T47D (cell line): ENCODE results near the gene GPHN.

ENCODE experiments used
- DNase-seq, 2 experiments: peaks; one replicate each; pipeline versions ENCODE4 v3.0.0 to v3.0.0-alpha.2; 2011 to 2012; ENCODE audit warnings: low read depth in 1 of 2, low spot score in 1 of 2
- JUND ChIP-seq: IDR thresholded peaks from 2 replicates; pipeline ENCODE4 v1.6.1; 2012; ENCODE audit warnings: low read depth
- in situ Hi-C: cut with HindIII; loops from 2 replicates; pipeline ENCODE4 v1.10.0; 2016; ENCODE audit warnings: low sequenced_read_pairs, low pct_unique_long_range_greater_than_20kb

The GPHN gene

DNA sequence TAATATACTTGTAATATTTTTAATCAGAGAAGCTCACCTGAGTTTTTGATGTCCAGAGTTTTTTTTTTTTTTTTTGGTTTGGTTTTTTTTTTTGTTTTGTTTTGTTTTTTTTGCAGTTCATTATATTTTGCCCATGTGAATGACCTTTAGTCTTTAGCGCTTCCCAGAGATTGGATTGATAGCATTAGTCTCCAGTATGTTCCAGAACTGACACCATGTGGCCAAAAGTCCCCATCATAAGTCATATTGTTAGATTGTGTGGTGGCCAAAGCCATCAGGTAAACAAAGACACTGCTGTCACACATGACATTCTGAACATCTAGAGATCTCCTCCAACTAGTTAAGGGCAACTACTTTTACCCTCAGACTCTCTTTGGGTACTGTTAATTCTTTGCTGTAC is 408.5 kb downstream of the GPHN start:
- TF ChIP-seq JUND, result no peak
- in situ Hi-C loops, result no loop called here
- no peak for DNase-seq

DNA sequence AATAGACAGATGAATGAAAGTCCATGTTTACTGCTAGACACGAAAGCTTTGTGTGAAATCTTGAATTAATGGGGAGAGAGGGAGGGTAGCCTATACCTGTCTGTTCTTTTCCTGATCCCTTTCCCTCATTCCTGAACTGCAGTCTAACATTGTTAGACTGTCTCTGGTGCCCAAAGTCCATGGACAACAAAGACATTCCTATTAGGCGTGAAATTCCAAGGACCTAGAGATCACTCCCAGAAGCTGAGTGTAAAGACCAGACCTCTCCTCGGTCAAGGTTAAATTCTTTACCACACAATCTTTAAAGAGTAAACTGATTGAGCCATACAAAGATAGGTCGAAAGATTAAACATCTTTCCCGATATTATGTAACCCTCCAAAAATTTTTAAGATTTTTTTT is 410.6 kb downstream of the GPHN start:
- no peak for DNase-seq
- in situ Hi-C loops, result no loop called here
- TF ChIP-seq JUND, result no peak

DNA sequence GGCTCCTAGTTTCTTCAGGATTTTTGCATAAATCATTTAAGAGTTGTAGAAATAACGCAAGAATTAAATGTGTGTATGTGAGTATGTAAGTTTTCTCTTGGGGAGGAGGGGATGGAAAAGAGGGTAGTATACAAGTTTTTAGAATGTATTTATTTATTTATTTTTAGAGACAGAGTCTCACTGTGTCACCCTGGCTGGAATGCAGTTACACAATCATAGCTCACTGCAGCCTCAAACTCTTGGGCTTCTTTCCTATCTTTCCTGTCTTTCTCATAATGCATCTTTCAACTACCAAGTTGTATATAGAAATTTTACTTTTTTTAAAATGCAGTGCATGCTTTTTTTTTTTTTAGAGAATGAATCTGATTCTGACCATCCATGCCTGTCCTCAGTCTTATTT is 412.2 kb downstream of the GPHN start:
- TF ChIP-seq JUND, result no peak
- DNase-seq, result no peak
- in situ Hi-C loops, result no loop called here

DNA sequence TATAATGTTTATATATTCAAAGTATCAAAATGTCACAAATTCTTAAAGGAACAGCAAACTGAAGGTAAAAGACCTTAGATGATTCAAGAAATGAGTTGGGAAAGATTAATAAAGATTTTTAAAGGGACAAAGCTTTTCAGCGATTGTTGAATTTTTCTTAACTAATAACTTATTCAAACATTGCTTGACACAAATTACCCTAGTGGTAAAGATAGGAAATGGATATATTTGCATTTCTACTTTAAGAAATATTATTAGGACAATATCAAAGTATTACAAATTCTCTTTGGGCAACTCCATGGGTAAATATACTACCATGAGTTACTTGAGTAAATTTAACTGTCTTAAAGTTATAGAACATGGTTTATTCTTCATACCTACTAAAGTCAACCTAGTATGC is 415.3 kb downstream of the GPHN start:
- no peak for DNase-seq
- no peak for TF ChIP-seq JUND
- in situ Hi-C loops, result no loop called here

DNA sequence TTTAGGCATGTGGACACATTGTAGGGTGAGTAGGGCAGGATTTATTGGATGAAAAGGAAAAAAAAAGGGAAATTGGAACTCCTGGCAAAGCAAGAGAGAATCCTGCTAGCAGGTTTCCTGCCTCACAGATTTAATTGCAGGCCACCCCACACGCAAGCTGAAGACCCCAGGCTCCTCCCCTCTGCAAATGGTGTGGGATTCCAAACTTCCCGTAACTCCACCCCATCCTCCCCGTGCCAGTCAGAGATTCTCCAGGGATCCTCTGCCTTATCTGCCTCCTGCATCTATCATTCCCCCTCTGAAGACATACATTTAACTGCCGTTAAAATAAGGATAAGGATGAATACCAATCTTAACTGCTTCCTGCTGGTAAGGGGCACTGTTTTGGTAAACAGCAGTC is 431.5 kb downstream of the GPHN start:
- DNase-seq, result no peak
- in situ Hi-C loops, result no loop called here
- no peak for TF ChIP-seq JUND

DNA sequence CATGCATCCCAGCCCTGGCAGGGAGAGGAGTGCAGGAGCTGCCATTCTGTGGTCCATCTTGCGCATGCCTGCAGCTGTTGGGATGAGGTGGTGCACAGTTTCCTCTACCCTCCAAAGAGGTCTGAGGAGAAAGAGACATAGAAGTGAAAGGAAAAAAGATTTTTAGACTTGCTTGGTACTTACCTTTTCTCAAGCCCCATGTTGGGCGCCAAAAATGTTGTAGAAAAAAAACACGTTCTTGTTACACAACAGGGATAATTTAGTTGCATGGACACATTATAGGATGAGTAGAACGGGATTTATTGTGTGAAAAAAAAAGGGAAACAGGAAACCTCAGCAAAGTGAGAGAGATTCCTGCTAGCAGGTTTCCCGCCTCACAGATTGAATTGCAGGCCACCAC is 436.9 kb downstream of the GPHN start:
- in situ Hi-C loops, result no loop called here
- TF ChIP-seq JUND, result no peak
- peak in 1 of 2 experiments; percentile 72 for DNase-seq

DNA sequence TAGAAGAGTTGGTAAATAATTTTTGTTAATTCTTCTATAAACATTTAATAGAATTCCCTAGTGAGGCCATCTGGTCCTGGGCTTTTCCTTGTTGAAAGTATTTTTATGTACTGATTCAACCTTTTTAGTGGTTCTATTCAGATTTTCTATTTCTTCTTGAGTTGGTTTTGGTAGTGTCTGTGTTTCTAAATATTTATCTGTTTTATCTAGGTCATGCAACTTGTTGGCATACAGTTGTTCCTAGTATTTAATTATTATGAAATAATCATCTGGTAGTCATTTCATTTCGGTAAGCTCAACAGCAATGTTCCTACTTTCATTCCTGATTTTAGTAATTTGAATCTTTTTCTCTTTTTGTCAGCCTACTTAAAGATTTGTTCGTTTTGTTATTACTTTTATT is 447.2 kb downstream of the GPHN start:
- no peak for TF ChIP-seq JUND
- in situ Hi-C loops, result no loop called here
- no peak for DNase-seq

DNA sequence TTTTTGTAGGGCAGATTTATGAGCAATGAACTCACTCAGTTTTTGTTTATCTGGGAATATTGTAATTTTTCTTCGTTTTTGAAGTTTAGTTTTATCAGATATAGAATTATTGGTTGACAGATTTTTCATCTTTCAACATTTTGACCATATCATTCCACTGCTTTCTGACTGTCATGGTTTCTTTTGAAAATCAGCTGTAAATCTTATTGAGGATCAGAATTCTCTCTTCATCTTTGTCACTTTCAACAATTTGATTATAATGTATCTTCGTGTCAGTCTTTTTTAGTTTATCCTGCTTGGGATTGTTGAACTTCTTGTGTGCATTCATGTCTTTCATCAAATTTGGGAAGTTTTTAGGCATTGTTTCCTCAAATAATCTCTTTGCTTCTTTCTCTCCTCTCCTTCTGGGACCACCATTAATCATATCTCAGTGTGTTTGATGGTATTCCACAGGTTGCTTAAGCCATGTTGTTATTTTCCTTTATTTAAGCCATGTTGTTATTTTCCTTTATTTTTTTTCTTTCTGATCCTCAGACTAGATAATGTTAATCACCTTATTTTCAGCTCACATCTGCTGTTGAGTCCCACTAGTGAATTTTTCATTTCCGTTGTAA is 451.6 kb downstream of the GPHN start:
- in situ Hi-C loops, result no loop called here
- no peak for DNase-seq
- TF ChIP-seq JUND, result no peak

DNA sequence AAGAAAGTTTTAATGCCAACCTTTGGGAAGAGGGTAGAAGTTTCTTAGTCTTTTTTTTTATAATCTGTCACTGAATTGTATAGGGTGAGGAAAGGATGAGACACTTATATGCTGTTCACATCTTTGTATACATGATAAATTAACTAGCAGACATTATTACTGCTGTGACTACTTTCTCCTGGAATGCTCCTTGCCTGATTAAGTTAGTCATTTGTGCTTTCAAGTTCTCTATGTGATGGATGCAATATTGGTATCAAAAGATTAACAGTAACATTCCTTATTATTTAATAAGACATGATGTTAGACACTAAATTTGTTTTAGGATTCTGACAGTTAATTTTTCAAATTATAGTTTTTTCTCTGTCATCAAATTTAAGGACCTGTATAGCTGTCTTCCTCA is 457.9 kb downstream of the GPHN start:
- TF ChIP-seq JUND, result no peak
- in situ Hi-C loops, result no loop called here
- no peak for DNase-seq

DNA sequence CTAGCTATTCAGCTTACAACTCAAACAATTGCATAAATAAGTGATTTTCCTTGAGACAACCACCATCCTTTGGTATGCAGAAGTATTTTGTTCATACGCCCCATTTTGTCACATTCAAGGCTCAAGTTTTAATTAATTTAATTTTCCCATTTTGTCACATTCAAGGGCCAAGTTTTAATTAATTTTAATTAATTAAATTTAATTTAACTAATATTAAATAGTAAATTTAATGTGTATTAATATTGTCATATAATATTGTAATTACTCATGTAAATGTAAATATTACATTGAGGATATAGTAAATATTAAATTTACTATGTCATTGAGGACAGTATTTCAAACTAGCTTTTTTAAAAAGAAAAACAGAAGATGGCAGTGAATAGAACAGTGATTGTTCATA is 464.5 kb downstream of the GPHN start:
- no peak for DNase-seq
- in situ Hi-C loops, result no loop called here
- no peak for TF ChIP-seq JUND

DNA sequence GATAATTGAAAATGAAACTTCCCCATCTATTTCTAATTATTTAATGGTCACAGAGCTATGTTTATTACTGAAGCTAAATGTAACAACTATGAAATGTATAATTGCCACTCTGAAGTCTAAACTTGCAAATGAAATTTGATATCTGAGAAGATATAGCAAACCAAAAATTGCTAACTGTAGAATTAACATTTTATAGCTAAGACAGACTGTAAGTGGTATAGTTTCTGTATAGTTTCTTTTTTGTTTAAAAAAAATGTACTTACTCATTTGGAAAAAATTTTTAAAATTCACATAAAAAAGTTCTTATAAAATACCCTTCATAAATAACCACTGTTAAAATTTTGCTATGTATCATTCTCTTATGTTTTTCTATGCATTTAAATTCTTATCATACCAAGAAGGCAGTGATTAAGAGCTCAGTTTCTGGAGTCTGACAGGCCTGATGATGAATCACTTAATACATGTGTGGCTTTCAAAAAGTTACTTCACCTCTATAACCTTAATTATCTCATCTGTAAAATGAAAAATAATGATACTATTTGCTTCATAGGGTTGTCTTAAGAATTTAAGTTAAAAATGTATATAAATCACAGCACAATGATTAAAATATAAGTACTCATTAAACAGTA is 466.6 kb downstream of the GPHN start:
- DNase-seq, result no peak
- in situ Hi-C loops, result no loop called here
- TF ChIP-seq JUND, result no peak

DNA sequence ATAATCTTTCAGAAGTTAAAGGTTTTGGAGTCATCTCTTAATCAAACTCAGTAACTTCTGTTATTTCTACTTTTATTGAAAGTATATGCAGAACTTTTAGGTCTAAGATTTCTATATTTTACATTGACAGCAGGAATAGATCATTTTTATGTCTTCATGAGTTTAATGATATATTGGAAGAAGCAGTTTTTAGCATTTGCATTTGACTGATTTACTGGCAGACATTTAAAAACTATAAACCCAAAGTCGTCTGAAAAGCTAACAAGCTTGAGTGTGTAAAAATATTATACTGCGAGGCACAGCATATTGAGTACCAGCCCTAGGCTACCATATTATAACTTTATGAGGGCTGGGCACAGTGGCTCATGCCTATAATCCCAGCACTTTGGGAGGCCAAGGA is 467.3 kb downstream of the GPHN start:
- TF ChIP-seq JUND, result no peak
- in situ Hi-C loops, result no loop called here
- DNase-seq, result no peak

DNA sequence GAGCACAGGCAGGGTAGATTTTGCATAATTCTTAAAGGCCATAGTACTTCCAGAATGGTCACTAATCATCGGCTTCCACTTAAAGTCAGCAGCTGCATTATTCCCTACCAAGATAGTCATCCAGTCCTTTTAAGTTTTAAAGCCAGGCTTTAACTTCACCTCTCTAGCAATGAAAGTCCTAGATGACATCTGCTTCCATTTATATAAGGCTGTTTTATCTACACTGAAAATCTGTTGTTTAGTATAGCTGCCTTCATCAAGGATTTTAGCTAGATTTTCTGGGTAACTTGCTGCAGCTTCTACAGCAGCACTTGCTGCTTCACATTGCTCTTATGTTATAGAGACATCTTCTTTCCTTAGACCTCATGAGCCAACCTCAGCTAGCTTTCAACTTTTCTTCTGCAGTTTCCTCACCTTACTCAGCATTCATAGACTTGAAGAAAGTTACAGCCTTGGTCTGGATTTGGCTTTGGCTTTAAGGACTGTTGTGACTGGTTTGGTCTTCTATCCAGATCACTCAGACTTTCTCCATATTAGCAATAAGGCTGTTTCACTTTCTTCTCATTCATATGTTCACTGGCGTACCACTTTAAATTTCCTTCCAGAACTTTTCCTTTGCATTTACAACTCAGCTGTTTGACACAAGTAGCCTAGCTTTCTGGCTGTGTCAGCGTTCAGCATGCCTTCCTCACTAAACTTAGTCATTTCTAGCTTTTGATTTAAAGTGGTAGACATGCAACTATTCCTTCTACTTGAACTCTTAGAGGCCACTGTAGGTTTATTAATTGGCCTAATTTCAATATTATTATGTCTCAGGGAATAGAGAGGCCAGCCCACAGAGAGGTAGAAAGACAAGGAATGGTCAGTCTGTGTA is 471.4 kb downstream of the GPHN start:
- DNase-seq, result no peak
- TF ChIP-seq JUND, result no peak
- in situ Hi-C loops, result no loop called here

DNA sequence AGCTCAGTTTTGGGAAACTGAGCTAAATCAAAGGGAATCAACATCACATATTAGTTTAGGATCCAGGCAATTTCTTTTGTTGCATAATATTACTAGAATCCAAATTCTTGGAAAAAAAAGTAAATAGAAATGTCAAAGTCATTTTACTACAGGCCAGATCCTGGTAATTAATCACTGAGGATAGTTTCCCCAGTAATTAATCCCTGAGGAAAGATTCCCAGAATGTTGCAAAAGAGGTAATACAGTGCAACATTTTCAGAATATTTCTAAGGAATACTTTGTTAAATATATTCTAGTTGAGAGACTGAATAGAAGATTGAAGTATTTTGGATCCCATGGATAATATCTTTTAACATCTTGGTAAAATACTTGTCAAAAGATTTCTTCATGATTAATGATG is 474.3 kb downstream of the GPHN start:
- in situ Hi-C loops, result no loop called here
- DNase-seq, result no peak
- no peak for TF ChIP-seq JUND
